Neural cell (in vitro differentiated cells): ENCODE results near the gene ADAMTS14. TPM values are rescaled to one million over a fixed set of nuclear protein-coding genes. Genes with fewer than 3 reads are reported as not detected.

Experiments used
- H2AFZ ChIP-seq: fragments of 200-600, 300-800 bp; sonication (generic), shearing (Covaris generic); 2 replicates; pipeline ENCODE4 v1.6.0; 2014; ENCODE audit warnings: low read depth, mild to moderate bottlenecking, antibody characterized with exemption, low read length, moderate library complexity
- H3F3A ChIP-seq: fragments of 200-600 bp; shearing (Covaris generic); 2 replicates; pipeline ENCODE4 v1.6.1; 2016; ENCODE audit warnings: mild to moderate bottlenecking, moderate library complexity, mixed read lengths, antibody characterized with exemption, low read length; ENCODE audit not compliant: insufficient read depth, poor library complexity, severe bottlenecking
- H3K27ac ChIP-seq: fragments of 200-600, 300-800 bp; sonication (generic), shearing (Covaris generic); 2 replicates; pipeline ENCODE4 v1.5.1; 2014; ENCODE audit warnings: mild to moderate bottlenecking, low read length, moderate library complexity
- H3K27me3 ChIP-seq: fragments of 300-800, 200-600 bp; sonication (generic), shearing (Covaris generic); 2 replicates; pipeline ENCODE4 v1.6.0; 2014; ENCODE audit warnings: mild to moderate bottlenecking, low read depth, low read length, moderate library complexity; ENCODE audit not compliant: insufficient read depth
- H3K36me3 ChIP-seq: fragments of 300-800, 200-600 bp; sonication (generic), shearing (Covaris generic); 2 replicates; pipeline ENCODE4 v1.5.1; 2014; ENCODE audit warnings: mild to moderate bottlenecking, antibody characterized with exemption, low read length, moderate library complexity; ENCODE audit not compliant: insufficient read depth
- H3K4me2 ChIP-seq: fragments of 300-800, 200-600 bp; sonication (generic), shearing (Covaris generic); 2 replicates; pipeline ENCODE4 v1.6.0; 2014; ENCODE audit warnings: mild to moderate bottlenecking, low read length
- H3K4me3 ChIP-seq: fragments of 300-800, 200-600 bp; sonication (generic), shearing (Covaris generic); 2 replicates; pipeline ENCODE4 v1.5.1; 2014; ENCODE audit warnings: mild to moderate bottlenecking, low read length, moderate library complexity
- H3K79me2 ChIP-seq: fragments of 200-600 bp; shearing (Covaris generic); replicated peaks from 2 replicates; pipeline ENCODE4 v1.6.0; 2014; ENCODE audit warnings: mild to moderate bottlenecking, low read length, moderate library complexity; ENCODE audit not compliant: insufficient read depth
- H3K9ac ChIP-seq: fragments of 300-800, 200-600 bp; sonication (generic), shearing (Covaris generic); 2 replicates; pipeline ENCODE4 v1.6.1; 2016; ENCODE audit warnings: mild to moderate bottlenecking, low read length, mixed read lengths
- H3K9me2 ChIP-seq: fragments of 200-600 bp; shearing (Covaris generic); 2 replicates; pipeline ENCODE4 v1.6.1; 2016; ENCODE audit warnings: mild to moderate bottlenecking, low read length, mixed read lengths; ENCODE audit not compliant: insufficient read depth
- H3K9me3 ChIP-seq: fragments of 200-600, 300-800 bp; sonication (generic), shearing (Covaris generic); 2 replicates; pipeline ENCODE4 v1.6.1; 2016; ENCODE audit warnings: mild to moderate bottlenecking, mixed run types, low read length, moderate library complexity, mixed read lengths
- H4K20me1 ChIP-seq: fragments of 200-600 bp; shearing (Covaris generic); 2 replicates; pipeline ENCODE4 v1.6.1; 2016; ENCODE audit warnings: mild to moderate bottlenecking, mixed run types; ENCODE audit not compliant: insufficient read depth
- CTCF ChIP-seq: fragments of 450-650 bp; IDR thresholded peaks from 2 replicates; pipeline ENCODE4 v1.5.1; 2014; ENCODE audit warnings: antibody characterized with exemption, mild to moderate bottlenecking, moderate library complexity; ENCODE audit not compliant: poor library complexity, severe bottlenecking
- EP300 ChIP-seq: fragments of 450-650 bp; conservative IDR thresholded peaks from 2 replicates; pipeline ENCODE4 v1.6.1; 2014; ENCODE audit warnings: antibody characterized with exemption, mild to moderate bottlenecking, moderate library complexity; ENCODE audit not compliant: poor library complexity, severe bottlenecking
- EZH2 ChIP-seq: fragments of 200-600, 300-800 bp; shearing (Covaris generic), sonication (generic); IDR thresholded peaks from 2 replicates; pipeline ENCODE4 v1.6.1; 2014; ENCODE audit warnings: antibody characterized with exemption, low read length, borderline replicate concordance, mild to moderate bottlenecking; ENCODE audit not compliant: insufficient read depth, poor library complexity, severe bottlenecking
- MXI1 ChIP-seq: fragments of 450-650 bp; conservative IDR thresholded peaks from 2 replicates; pipeline ENCODE4 v1.6.1; 2014; ENCODE audit warnings: antibody characterized with exemption, mild to moderate bottlenecking; ENCODE audit not compliant: poor library complexity, severe bottlenecking
- POLR2AphosphoS5 ChIP-seq: IDR thresholded peaks from 2 replicates; pipeline ENCODE4 v1.6.1; 2012
- RAD21 ChIP-seq: fragments of 450-650 bp; conservative IDR thresholded peaks from 2 replicates; pipeline ENCODE4 v1.6.1; 2014; ENCODE audit warnings: antibody characterized with exemption, mild to moderate bottlenecking, moderate library complexity
- REST ChIP-seq: IDR thresholded peaks from 2 replicates; pipeline ENCODE4 v1.6.1; 2012; ENCODE audit warnings: borderline replicate concordance
- SMC3 ChIP-seq: fragments of 450-650 bp; conservative IDR thresholded peaks from 2 replicates; pipeline ENCODE4 v1.6.1; 2014; ENCODE audit warnings: antibody characterized with exemption, mild to moderate bottlenecking, moderate library complexity; ENCODE audit not compliant: poor library complexity
- TAF1 ChIP-seq: IDR thresholded peaks from 2 replicates; pipeline ENCODE4 v1.6.1; 2012; ENCODE audit warnings: low read depth
- polyA plus RNA-seq: library from polyadenylated mRNA; depleted of rRNA; stranded (reverse); fragments of >200 nt; gene quantifications from 2 replicates; pipeline ENCODE4 v1.2.3, GENCODE V29; 2014

The ADAMTS14 gene
- polyA plus RNA-seq, 1 donor from 2014 or later, result 0.04 TPM

GRCh38 chr10:70699063-70699658, 26.9 kb downstream of the ADAMTS14 start (continued):
- no peak for TF ChIP-seq CTCF
- TF ChIP-seq EZH2, result no peak

- Histone ChIP-seq H3K9me3 (no peaks in the 10 kb centered on the region), H3F3A (no peaks in the 10 kb centered on the region), H3K4me3 (no peak overlapping the region), H3K27ac (no peak overlapping the region), H3K9me2 (no peaks in the 10 kb centered on the region), H3K36me3 (no peaks in the 10 kb centered on the region), H4K20me1 (no peaks in the 10 kb centered on the region), H3K27me3 (no peaks in the 10 kb centered on the region), H3K79me2 (no peaks in the 10 kb centered on the region), H2AFZ (no peak overlapping the region), H3K4me2 (no peak overlapping the region), H3K9ac (no peak overlapping the region)
- TF ChIP-seq SMC3, result no peak
- TF ChIP-seq RAD21, result no peak
- no peak for TF ChIP-seq TAF1
- no peak for TF ChIP-seq POLR2AphosphoS5
- TF ChIP-seq EP300, result no peak
- TF ChIP-seq REST, result no peak
- no peak for TF ChIP-seq EZH2
Measured at GRCh38 chr10:70699659-70700174, 27.4 kb downstream of the ADAMTS14 start.

- Histone ChIP-seq H3K79me2 (no peaks in the 10 kb centered on the region), H3K36me3 (no peaks in the 10 kb centered on the region), H2AFZ (no peak overlapping the region), H3K9me3 (no peaks in the 10 kb centered on the region), H3K9me2 (no peaks in the 10 kb centered on the region), H3K27me3 (no peaks in the 10 kb centered on the region), H3K4me3 (no peak overlapping the region), H3K27ac (no peak overlapping the region), H3K9ac (no peak overlapping the region), H4K20me1 (no peaks in the 10 kb centered on the region), H3F3A (no peaks in the 10 kb centered on the region), H3K4me2 (no peak overlapping the region)
- TF ChIP-seq CTCF (no peak), SMC3 (no peak), POLR2AphosphoS5 (no peak), REST (no peak), TAF1 (no peak), EP300 (no peak), EZH2 (no peak), RAD21 (no peak), MXI1 (no peak)
Measured at GRCh38 chr10:70702190-70702763, 30.0 kb downstream of the ADAMTS14 start.
